ENCODE measurements around the gene CPLX4.

DNA sequence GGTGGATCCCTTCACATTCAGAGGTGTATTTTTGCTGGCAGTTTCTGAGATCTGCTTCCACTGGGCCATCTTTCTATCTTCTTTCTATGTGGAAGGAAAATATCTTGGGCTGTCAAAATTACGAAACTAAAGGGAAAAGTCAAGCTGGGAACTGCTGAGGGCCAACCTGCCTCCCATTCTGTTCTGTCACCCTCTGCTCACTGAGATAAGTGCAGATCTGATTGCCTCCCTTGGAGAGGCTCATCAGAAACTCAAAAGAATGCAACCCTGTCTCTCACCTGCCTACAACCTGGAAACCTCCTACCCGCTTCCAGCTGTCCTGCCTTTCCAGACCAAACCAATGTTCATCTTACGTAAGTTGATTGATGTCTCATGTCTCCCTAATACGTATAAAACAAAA, 71.7 kb downstream of the CPLX4 start:
- no peak for TF ChIP-seq EZH2 (IDR thresholded peaks at IDR 0.05)
- TF ChIP-seq, protein P1, sequence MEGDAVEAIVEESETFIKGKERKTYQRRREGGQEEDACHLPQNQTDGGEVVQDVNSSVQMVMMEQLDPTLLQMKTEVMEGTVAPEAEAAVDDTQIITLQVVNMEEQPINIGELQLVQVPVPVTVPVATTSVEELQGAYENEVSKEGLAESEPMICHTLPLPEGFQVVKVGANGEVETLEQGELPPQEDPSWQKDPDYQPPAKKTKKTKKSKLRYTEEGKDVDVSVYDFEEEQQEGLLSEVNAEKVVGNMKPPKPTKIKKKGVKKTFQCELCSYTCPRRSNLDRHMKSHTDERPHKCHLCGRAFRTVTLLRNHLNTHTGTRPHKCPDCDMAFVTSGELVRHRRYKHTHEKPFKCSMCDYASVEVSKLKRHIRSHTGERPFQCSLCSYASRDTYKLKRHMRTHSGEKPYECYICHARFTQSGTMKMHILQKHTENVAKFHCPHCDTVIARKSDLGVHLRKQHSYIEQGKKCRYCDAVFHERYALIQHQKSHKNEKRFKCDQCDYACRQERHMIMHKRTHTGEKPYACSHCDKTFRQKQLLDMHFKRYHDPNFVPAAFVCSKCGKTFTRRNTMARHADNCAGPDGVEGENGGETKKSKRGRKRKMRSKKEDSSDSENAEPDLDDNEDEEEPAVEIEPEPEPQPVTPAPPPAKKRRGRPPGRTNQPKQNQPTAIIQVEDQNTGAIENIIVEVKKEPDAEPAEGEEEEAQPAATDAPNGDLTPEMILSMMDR (IDR thresholded peaks at IDR 0.05) = no peak
- no peak for TF ChIP-seq EZH2phosphoT487 (IDR thresholded peaks at IDR 0.05)
